A549 (cell line): ENCODE results near the gene AMIGO3. TPM values are rescaled to one million over a fixed set of nuclear protein-coding genes. Genes with fewer than 3 reads are reported as not detected.

ENCODE experiments used
- ATAC-seq, 2 experiments: fragments of 200-7000 bp in 1 of 2; fragments of >200 bp in 1 of 2; cut with Nextera tagmentation in 1 of 2; cut with Tn5 transposase in 1 of 2; 3 replicates each; pipeline versions ENCODE4 v1.8.0 to v1.9.1; 2018 to 2020; ENCODE audit warnings: mild to moderate bottlenecking in 1 of 2, moderate library complexity in 1 of 2
- CTCF ChIA-PET: fragments of 300-600 bp; sonication (Branson Sonifier 250); formaldehyde crosslinking; extraction: SDS; loops from one replicate; lab custom pipeline; 2021; ENCODE audit warnings: antibody characterized with exemption, inconsistent platforms; lab: Yijun Ruan, JAX
- POLR2A ChIA-PET: fragments of 350-600 bp; formaldehyde crosslinking; extraction: SDS; loops from one replicate; lab custom pipeline; 2021; ENCODE audit warnings: antibody characterized with exemption, inconsistent platforms; lab: Yijun Ruan, JAX
- DNase-seq, 2 experiments: peaks; one replicate each; pipeline versions ENCODE4 v3.0.0 to v3.0.0-alpha.2; 2011 to 2016; ENCODE audit warnings: low read depth in 1 of 2, low spot score in 1 of 2
- FAIRE-seq: peaks from 2 replicates; lab custom pipeline; 2011; peaks lifted over from hg19 to GRCh38; lab: Jason Lieb, UNC
- H3K27ac ChIP-seq, 2 experiments: fragments of >200 bp; sonication (Bioruptor Twin); formaldehyde crosslinking; 3 replicates each; pipeline ENCODE4 v1.5.1; 2016 to 2017
- H3K4me1 ChIP-seq: fragments of >200 bp; sonication (Bioruptor Twin); formaldehyde crosslinking; 3 replicates; pipeline ENCODE4 v1.6.1; 2016
- H3K4me2 ChIP-seq: fragments of >200 bp; sonication (Bioruptor Twin); formaldehyde crosslinking; 3 replicates; pipeline ENCODE4 v1.6.1; 2016
- H3K4me3 ChIP-seq: fragments of >200 bp; sonication (Bioruptor Twin); formaldehyde crosslinking; 3 replicates; pipeline ENCODE4 v1.5.1; 2016
- H3K9me3 ChIP-seq: fragments of >200 bp; sonication (Bioruptor Twin); formaldehyde crosslinking; 3 replicates; pipeline ENCODE4 v1.6.1; 2016
- CBX8 ChIP-seq: fragments of 200-600 bp; sonication (generic); IDR thresholded peaks from 2 replicates; pipeline ENCODE4 v1.6.1; 2016
- CHD2 ChIP-seq: fragments of 150-350 bp; IDR thresholded peaks from 2 replicates; pipeline ENCODE4 v1.6.1; 2014; ENCODE audit warnings: low read length; ENCODE audit not compliant: partially characterized antibody
- EHF ChIP-seq: fragments of 250-450 bp; sonication (Bioruptor Pico); IDR thresholded peaks from 2 replicates; pipeline ENCODE4 v1.5.0; 2020; ENCODE audit warnings: mild to moderate bottlenecking
- FOSB ChIP-seq: fragments of 250-450 bp; sonication (Bioruptor Pico); IDR thresholded peaks from 2 replicates; pipeline ENCODE4 v1.5.0; 2020; ENCODE audit warnings: mild to moderate bottlenecking, moderate library complexity
- FOSL2 ChIP-seq, 2 experiments: fragments of 450-650 bp in 1 of 2; fragments of >200 bp in 1 of 2; sonication (Bioruptor Twin) in 1 of 2; formaldehyde crosslinking; IDR thresholded peaks; 2 replicates each; pipeline versions ENCODE4 v1.5.0 to v1.6.1; 2016 to 2020; ENCODE audit warnings: mild to moderate bottlenecking in 1 of 2, moderate library complexity in 1 of 2
- GATA3 ChIP-seq: IDR thresholded peaks from 2 replicates; pipeline ENCODE4 v1.6.1; 2012; ENCODE audit warnings: borderline replicate concordance
- HOXB13 ChIP-seq: fragments of 250-450 bp; sonication (Bioruptor Pico); IDR thresholded peaks from 2 replicates; pipeline ENCODE4 v1.5.0; 2020; ENCODE audit warnings: low read depth, mild to moderate bottlenecking, moderate library complexity
- JUN ChIP-seq, 2 experiments: fragments of >200 bp; sonication (Bioruptor Twin); formaldehyde crosslinking; IDR thresholded peaks; 2 replicates in 1 of 2; 3 replicates in 1 of 2; pipeline ENCODE4 v1.6.1; 2016 to 2017
- JUNB ChIP-seq: fragments of >200 bp; sonication (Bioruptor Twin); formaldehyde crosslinking; IDR thresholded peaks from 2 replicates; pipeline ENCODE4 v1.6.1; 2016
- KDM1A ChIP-seq: fragments of 200-600 bp; sonication (generic); IDR thresholded peaks from 2 replicates; pipeline ENCODE4 v1.6.1; 2016; ENCODE audit warnings: low read depth, mild to moderate bottlenecking
- KDM5A ChIP-seq: fragments of 200-600 bp; sonication (generic); IDR thresholded peaks from 2 replicates; pipeline ENCODE4 v1.6.1; 2016; ENCODE audit warnings: antibody characterized with exemption, mild to moderate bottlenecking
- MAZ ChIP-seq: fragments of 150-350 bp; IDR thresholded peaks from 2 replicates; pipeline ENCODE4 v1.6.1; 2014; ENCODE audit warnings: antibody characterized with exemption, low read depth, low read length, borderline replicate concordance
- NPAS2 ChIP-seq: fragments of 250-450 bp; sonication (Bioruptor Pico); IDR thresholded peaks from 2 replicates; pipeline ENCODE4 v1.8.0; 2022; ENCODE audit warnings: mild to moderate bottlenecking, moderate library complexity, borderline replicate concordance
- NR3C1 ChIP-seq: fragments of >200 bp; sonication (Bioruptor Twin); formaldehyde crosslinking; IDR thresholded peaks from 3 replicates; pipeline ENCODE4 v1.6.1; 2017
- POLR2A ChIP-seq: IDR thresholded peaks from 2 replicates; pipeline ENCODE4 v1.6.1; 2012; ENCODE audit warnings: mild to moderate bottlenecking, low read length
- RFX5 ChIP-seq: fragments of 450-650 bp; IDR thresholded peaks from 2 replicates; pipeline ENCODE4 v1.7.1; 2014; ENCODE audit warnings: antibody characterized with exemption, mild to moderate bottlenecking, moderate library complexity
- SMC3 ChIP-seq: fragments of >200 bp; sonication (Bioruptor Twin); formaldehyde crosslinking; IDR thresholded peaks from 3 replicates; pipeline ENCODE4 v1.6.1; 2018; ENCODE audit warnings: inconsistent platforms
- SREBF2 ChIP-seq: fragments of 450-650 bp; IDR thresholded peaks from 2 replicates; pipeline ENCODE4 v1.6.1; 2014; ENCODE audit warnings: mild to moderate bottlenecking, moderate library complexity
- TP53 ChIP-seq: fragments of 250-450 bp; sonication (Bioruptor Pico); IDR thresholded peaks from 2 replicates; pipeline ENCODE4 v1.5.0; 2021; ENCODE audit warnings: mild to moderate bottlenecking, moderate library complexity
- ZC3H11A ChIP-seq: fragments of 450-650 bp; IDR thresholded peaks from 2 replicates; pipeline ENCODE4 v1.6.1; 2014; ENCODE audit warnings: antibody characterized with exemption, mild to moderate bottlenecking
- ZFP36 ChIP-seq: fragments of 450-650 bp; IDR thresholded peaks from 2 replicates; pipeline ENCODE4 v1.6.1; 2014; ENCODE audit warnings: borderline replicate concordance; ENCODE audit not compliant: partially characterized antibody
- ZNF302 ChIP-seq: fragments of 250-450 bp; sonication (Bioruptor Pico); IDR thresholded peaks from 2 replicates; pipeline ENCODE4 v1.9.0; 2021; ENCODE audit warnings: inconsistent platforms, mild to moderate bottlenecking, moderate library complexity
- WGBS: methylation state at CpG from one replicate; pipeline ENCODE4 v1.1.6; 2017; ENCODE audit errors: missing lambda C conversion rate; 5-methylcytosine and 5-hydroxymethylcytosine counted together
- polyA minus RNA-seq: library from RNA; depleted of rRNA, polyadenylated mRNA; stranded (reverse); fragments of >200 nt; gene quantifications from 2 replicates; pipeline ENCODE4 v1.2.3, GENCODE V29; 2011; rRNA and poly(A)+ RNA removed
- polyA plus RNA-seq, 4 experiments: library from polyadenylated mRNA; depleted of rRNA in 3 of 4; stranded (reverse); fragments of >200 nt; fragmentation: RNase III in 1 of 4; extraction: RNeasy Plus Mini Kit Qiagen cat#74134 plus additional on column Dnase treatment in 1 of 4; gene quantifications; 2 replicates in 3 of 4; 3 replicates in 1 of 4; pipeline ENCODE4 v1.2.3, GENCODE V29; 2011 to 2017
- TF ChIP-seq, protein P1 (sequence below): fragments of 250-450 bp; sonication (Bioruptor Pico); IDR thresholded peaks from 2 replicates; pipeline ENCODE4 v1.5.0; 2020; ENCODE audit warnings: low read depth, mild to moderate bottlenecking, moderate library complexity
- TF ChIP-seq, protein P2 (sequence below): fragments of >200 bp; sonication (Bioruptor Twin); formaldehyde crosslinking; IDR thresholded peaks from 3 replicates; pipeline ENCODE4 v1.5.1; 2016
- TF ChIP-seq, protein P3 (sequence below): fragments of >200 bp; sonication (Bioruptor Twin); formaldehyde crosslinking; IDR thresholded peaks from 2 replicates; pipeline ENCODE4 v1.6.1; 2016
- TF ChIP-seq, protein P4 (sequence below): IDR thresholded peaks from 2 replicates; pipeline ENCODE4 v1.6.1; 2012
- TF ChIP-seq, protein P5 (sequence below): IDR thresholded peaks from 2 replicates; pipeline ENCODE4 v1.6.1; 2012
- TF ChIP-seq, protein P6 (sequence below): fragments of 150-350 bp; IDR thresholded peaks from 2 replicates; pipeline ENCODE4 v1.6.1; 2014; ENCODE audit warnings: low read depth, mild to moderate bottlenecking, low read length

The AMIGO3 gene, protein sequence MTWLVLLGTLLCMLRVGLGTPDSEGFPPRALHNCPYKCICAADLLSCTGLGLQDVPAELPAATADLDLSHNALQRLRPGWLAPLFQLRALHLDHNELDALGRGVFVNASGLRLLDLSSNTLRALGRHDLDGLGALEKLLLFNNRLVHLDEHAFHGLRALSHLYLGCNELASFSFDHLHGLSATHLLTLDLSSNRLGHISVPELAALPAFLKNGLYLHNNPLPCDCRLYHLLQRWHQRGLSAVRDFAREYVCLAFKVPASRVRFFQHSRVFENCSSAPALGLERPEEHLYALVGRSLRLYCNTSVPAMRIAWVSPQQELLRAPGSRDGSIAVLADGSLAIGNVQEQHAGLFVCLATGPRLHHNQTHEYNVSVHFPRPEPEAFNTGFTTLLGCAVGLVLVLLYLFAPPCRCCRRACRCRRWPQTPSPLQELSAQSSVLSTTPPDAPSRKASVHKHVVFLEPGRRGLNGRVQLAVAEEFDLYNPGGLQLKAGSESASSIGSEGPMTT
- polyA plus RNA-seq (2011; rRNA removed) (0.03 TPM in 1 of 2 replicates, not detected in the other), polyA plus RNA-seq (2017; fragmentation: RNase III; extraction: RNeasy Plus Mini Kit Qiagen cat#74134 plus additional on column Dnase treatment) (0.13 TPM in 1 of 3 replicates, not detected in the others), polyA minus RNA-seq (0.34 TPM in 1 of 2 replicates, not detected in the other)
- polyA plus RNA-seq (2012; cell fraction: cytosol; rRNA removed): 0.26 and 0.88 TPM in 2 replicates
- polyA plus RNA-seq (2012; cell fraction: nucleus; rRNA removed): 7.5 and 14.5 TPM in 2 replicates

DNA sequence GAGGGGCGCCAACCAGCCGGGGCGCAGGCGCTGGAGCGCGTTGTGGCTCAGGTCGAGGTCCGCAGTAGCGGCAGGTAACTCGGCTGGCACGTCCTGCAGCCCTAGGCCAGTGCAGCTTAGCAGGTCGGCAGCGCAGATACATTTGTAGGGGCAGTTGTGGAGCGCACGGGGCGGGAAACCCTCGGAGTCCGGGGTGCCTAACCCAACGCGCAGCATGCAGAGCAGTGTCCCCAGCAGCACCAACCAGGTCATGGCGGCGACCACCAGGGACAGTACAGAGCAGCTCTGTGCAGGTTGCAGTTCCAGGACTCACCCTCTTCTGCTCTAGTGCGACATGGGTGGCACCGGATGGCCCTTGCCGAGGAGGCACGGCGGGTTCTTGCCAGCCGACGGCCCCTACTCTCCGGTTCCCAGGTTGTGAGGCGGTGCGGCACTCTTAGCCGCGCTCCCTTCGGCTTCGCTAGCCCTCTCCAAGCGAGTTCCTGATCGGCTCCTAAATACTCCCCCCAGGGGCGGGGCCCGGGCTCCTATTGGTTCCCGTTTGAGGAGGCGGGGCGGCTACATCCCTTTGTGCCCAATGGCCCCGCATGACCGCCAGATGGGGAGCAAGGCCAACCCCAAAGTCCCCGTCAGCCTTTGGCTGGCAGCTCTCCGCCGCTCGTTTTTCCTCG, at the start of gene AMIGO3:
TSS of gene AMIGO3 (minus strand) at position 471 of the 671 bp plus-strand sequence. CDS start at position 252, 219 bp downstream.
- FAIRE-seq: no peak
- peaks cover 8% of the 10 kb centered on the region for H3K4me1 ChIP-seq
- 70% methylated on average over 15 of the region's 50 CpGs for WGBS
- DNase-seq: peak; percentile 82 to 96
- TF ChIP-seq GATA3 (no peak), ZFP36 (no peak), JUNB (no peak), SREBF2 (no peak), POLR2A (peak; percentile 63), SMC3 (no peak), EHF (CRISPR knock-in tag) (no peak), MAZ (no peak), NPAS2 (CRISPR knock-in tag) (no peak), HOXB13 (CRISPR knock-in tag) (no peak), CBX8 (no peak), KDM5A (no peak), NR3C1 (no peak), TP53 (no peak), JUN (IDR thresholded peaks at IDR 0.05) (peak in 1 of 2 experiments; percentile 47; a peak in 2 of 5 replicates), KDM1A (no peak)
- TF ChIP-seq, protein P1, sequence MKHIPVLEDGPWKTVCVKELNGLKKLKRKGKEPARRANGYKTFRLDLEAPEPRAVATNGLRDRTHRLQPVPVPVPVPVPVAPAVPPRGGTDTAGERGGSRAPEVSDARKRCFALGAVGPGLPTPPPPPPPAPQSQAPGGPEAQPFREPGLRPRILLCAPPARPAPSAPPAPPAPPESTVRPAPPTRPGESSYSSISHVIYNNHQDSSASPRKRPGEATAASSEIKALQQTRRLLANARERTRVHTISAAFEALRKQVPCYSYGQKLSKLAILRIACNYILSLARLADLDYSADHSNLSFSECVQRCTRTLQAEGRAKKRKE (CRISPR knock-in tag): no peak
- TF ChIP-seq, protein P2, sequence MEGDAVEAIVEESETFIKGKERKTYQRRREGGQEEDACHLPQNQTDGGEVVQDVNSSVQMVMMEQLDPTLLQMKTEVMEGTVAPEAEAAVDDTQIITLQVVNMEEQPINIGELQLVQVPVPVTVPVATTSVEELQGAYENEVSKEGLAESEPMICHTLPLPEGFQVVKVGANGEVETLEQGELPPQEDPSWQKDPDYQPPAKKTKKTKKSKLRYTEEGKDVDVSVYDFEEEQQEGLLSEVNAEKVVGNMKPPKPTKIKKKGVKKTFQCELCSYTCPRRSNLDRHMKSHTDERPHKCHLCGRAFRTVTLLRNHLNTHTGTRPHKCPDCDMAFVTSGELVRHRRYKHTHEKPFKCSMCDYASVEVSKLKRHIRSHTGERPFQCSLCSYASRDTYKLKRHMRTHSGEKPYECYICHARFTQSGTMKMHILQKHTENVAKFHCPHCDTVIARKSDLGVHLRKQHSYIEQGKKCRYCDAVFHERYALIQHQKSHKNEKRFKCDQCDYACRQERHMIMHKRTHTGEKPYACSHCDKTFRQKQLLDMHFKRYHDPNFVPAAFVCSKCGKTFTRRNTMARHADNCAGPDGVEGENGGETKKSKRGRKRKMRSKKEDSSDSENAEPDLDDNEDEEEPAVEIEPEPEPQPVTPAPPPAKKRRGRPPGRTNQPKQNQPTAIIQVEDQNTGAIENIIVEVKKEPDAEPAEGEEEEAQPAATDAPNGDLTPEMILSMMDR: no peak
- TF ChIP-seq, protein P3, sequence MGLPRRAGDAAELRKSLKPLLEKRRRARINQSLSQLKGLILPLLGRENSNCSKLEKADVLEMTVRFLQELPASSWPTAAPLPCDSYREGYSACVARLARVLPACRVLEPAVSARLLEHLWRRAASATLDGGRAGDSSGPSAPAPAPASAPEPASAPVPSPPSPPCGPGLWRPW: no peak
- TF ChIP-seq, protein P4, sequence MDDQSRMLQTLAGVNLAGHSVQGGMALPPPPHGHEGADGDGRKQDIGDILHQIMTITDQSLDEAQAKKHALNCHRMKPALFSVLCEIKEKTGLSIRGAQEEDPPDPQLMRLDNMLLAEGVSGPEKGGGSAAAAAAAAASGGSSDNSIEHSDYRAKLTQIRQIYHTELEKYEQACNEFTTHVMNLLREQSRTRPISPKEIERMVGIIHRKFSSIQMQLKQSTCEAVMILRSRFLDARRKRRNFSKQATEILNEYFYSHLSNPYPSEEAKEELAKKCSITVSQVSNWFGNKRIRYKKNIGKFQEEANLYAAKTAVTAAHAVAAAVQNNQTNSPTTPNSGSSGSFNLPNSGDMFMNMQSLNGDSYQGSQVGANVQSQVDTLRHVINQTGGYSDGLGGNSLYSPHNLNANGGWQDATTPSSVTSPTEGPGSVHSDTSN: peak; percentile 65
- TF ChIP-seq, all 56 proteins: peak for 3
- H3K27ac ChIP-seq: peak within 1 kb of the TSS in 1 of 2 experiments; percentile 79; a peak in 3 of 6 replicates
- ATAC-seq: peak; percentile 63 to 77
- ChIA-PET CTCF (interaction anchor here (1.1 to 3.7 kb wide), 4 partner anchors 11 to 120 kb away, joined by 4 to 24 read pairs (median 11); no protein-coding TSS in a partner anchor), POLR2A (no interaction called here)
- peak within 1 kb of the TSS; percentile 84 for H3K4me2 ChIP-seq
- H3K4me3 ChIP-seq: peak within 1 kb of the TSS; percentile 34; the same call in 2 of the 3 replicates
- no peaks in the 10 kb centered on the region for H3K9me3 ChIP-seq

DNA sequence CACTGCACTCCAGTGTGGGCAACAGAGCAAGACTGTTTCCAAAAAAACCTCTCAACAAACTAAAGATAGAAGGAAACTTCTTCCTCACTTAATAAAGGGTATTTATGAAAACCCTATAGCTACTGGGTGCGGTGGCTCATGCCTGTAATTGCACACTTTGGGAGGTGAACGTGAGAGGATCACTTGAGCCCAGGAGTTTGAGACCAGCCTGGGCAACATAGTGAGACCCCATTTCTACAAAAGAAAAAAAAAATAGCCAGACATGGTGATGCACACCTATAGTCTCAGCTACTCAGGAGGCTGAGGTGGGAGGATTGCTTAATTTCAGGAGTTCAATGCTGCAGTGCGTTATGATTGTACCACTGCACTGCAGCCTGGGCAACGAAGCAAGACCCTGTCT, 44.5 kb upstream of the AMIGO3 start:
- WGBS: 94% methylated on average over 4 of the region's 4 CpGs
- Histone ChIP-seq H3K9me3 (no peaks in the 10 kb centered on the region), H3K27ac (no peak overlapping the region), H3K4me2 (no peak overlapping the region), H3K4me3 (no peak overlapping the region), H3K4me1 (no peaks in the 10 kb centered on the region)
- ChIA-PET POLR2A (no interaction called here), CTCF (interaction anchor here (0.5 kb wide), 1 partner anchor 25 kb away, joined by 3 read pairs; no protein-coding TSS in a partner anchor)
- TF ChIP-seq CHD2 (no peak), ZC3H11A (no peak), GATA3 (no peak), RFX5 (no peak), NPAS2 (CRISPR knock-in tag) (no peak), NR3C1 (no peak), ZFP36 (no peak), ZNF302 (no peak), FOSL2 (IDR thresholded peaks at IDR 0.05) (no peak), FOSL2 (CRISPR knock-in tag; IDR thresholded peaks at IDR 0.05) (no peak), KDM5A (no peak), FOSB (CRISPR knock-in tag) (no peak), SMC3 (no peak)
- TF ChIP-seq, protein P5, sequence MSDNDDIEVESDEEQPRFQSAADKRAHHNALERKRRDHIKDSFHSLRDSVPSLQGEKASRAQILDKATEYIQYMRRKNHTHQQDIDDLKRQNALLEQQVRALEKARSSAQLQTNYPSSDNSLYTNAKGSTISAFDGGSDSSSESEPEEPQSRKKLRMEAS: no peak
- TF ChIP-seq, protein P6, sequence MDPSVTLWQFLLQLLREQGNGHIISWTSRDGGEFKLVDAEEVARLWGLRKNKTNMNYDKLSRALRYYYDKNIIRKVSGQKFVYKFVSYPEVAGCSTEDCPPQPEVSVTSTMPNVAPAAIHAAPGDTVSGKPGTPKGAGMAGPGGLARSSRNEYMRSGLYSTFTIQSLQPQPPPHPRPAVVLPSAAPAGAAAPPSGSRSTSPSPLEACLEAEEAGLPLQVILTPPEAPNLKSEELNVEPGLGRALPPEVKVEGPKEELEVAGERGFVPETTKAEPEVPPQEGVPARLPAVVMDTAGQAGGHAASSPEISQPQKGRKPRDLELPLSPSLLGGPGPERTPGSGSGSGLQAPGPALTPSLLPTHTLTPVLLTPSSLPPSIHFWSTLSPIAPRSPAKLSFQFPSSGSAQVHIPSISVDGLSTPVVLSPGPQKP: no peak
- TF ChIP-seq, protein P1 (CRISPR knock-in tag): no peak
- no peak for FAIRE-seq
- no peak for DNase-seq
- ATAC-seq: no peak
